Right lobe of liver (tissue), 6 donors: ENCODE measurements around the gene GPC5. TPM values are rescaled to one million over a fixed set of nuclear protein-coding genes. Genes with fewer than 3 reads are reported as not detected.

ENCODE experiments used
- ATAC-seq, 4 donors: fragments of 200-7000 bp; cut with Tn5 transposase; one replicate each; pipeline ENCODE4 v1.9.1; 2020; ENCODE audit warnings: mild to moderate bottlenecking in 4 of 4, moderate library complexity in 4 of 4
- DNase-seq, 3 donors: peaks; one replicate each; pipeline ENCODE4 v3.0.0-alpha.2; 2020
- H3K27ac ChIP-seq, 3 donors: fragments of 200-600 bp; one replicate each; pipeline ENCODE4 v1.8.0; 2022
- H3K27me3 ChIP-seq, 2 donors: fragments of 200-600 bp; one replicate each; pipeline ENCODE4 v1.8.0; 2022
- H3K36me3 ChIP-seq, 4 donors: fragments of 200-600 bp; sonication (generic) in 1 of 4; one replicate each; pipeline versions ENCODE4 v1.5.1 to v1.8.0; 2017 to 2022; ENCODE audit warnings: control low read depth in 1 of 4
- H3K4me1 ChIP-seq, 4 donors: fragments of 200-600 bp; sonication (generic) in 1 of 4; one replicate each; pipeline versions ENCODE4 v1.5.1 to v1.8.0; 2017 to 2022; ENCODE audit warnings: control low read depth in 1 of 4
- H3K4me3 ChIP-seq, 3 donors: fragments of 200-600 bp; one replicate each; pipeline ENCODE4 v1.8.0; 2022
- H3K9me3 ChIP-seq, 4 donors: fragments of 200-600 bp; sonication (generic) in 1 of 4; one replicate each; pipeline versions ENCODE4 v1.5.1 to v1.8.0; 2017 to 2022; ENCODE audit warnings: control low read depth in 1 of 4
- POLR2A ChIP-seq: fragments of 450-650 bp; IDR thresholded peaks from one replicate; pipeline ENCODE4 v1.6.1; 2017; ENCODE audit warnings: antibody characterized with exemption, mild to moderate bottlenecking
- WGBS: methylation state at CpG from one replicate; pipeline ENCODE4 v1.1.6; 2018; ENCODE audit warnings: low coverage, low lambda C conversion rate; ENCODE audit not compliant: insufficient coverage; ENCODE audit errors: missing lambda C conversion rate; 5-methylcytosine and 5-hydroxymethylcytosine counted together
- intact Hi-C, 2 donors: fragments of 100-400 bp; cut with DNase I; formaldehyde crosslinking; loops; one replicate each; pipeline versions ENCODE4 v1.11.2 to v1.14.1; 2022
- total RNA-seq, 6 experiments: library from RNA; depleted of rRNA in 2 of 6; stranded (reverse); fragments of >200 nt in 2 of 6; fragmentation: NEBNext Ultra II Directional in 3 of 6; extraction: Animal tissue kit (Norgen Biotek cat#: 25700) in 3 of 6; gene quantifications; one replicate each; pipeline versions ENCODE4 v1.1.0 to v1.2.4, GENCODE V29; 2016 to 2023
- TF ChIP-seq, protein P1 (sequence below), 4 donors: fragments of 200-600 bp in 3 of 4; fragments of 450-650 bp in 1 of 4; IDR thresholded peaks; one replicate each; pipeline versions ENCODE4 v1.5.1 to v1.8.0; 2016 to 2022; ENCODE audit warnings: antibody characterized with exemption in 4 of 4, mild to moderate bottlenecking in 2 of 4
- donor health status: DM: no; HTN: yes; CAD: no.
- donor health status: DM: no; HTN: no; CAD: no.
- donor health status: DM: no; HTN: no; CAD: no.
- donor health status: DM: no; HTN: yes; CAD: no.
- donor health status: DM: no; HTN: yes; CAD: no.

GPC5 gene
- total RNA-seq, 6 experiments from 2014 or later: 0.12 to 0.99 (median 0.66) TPM

DNA sequence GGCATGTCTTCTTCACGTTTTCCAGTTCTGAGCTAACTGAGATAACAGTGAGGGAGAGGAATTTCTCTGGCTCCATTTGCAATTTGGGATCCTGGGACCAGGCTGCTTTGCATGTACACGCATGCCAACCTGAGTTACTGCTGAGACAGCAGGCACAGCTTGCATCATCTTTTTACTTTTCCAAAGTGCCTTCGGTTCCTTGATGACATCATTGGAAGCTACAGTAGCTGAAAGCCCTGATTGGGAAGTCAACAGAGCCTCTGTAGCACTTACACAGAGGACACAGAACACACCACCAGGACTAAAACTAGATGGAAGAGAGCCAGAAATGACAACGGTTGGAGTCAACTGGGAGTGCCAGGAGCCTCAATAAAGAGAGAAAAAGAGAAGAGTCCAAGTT, 1429.1 kb downstream of the GPC5 start:
- ATAC-seq (no peak), DNase-seq (no peak)
- H3K9me3 ChIP-seq: no peaks in the 10 kb centered on the region
- H3K27me3 ChIP-seq: no peaks in the 10 kb centered on the region
- no peaks in the 10 kb centered on the region for H3K36me3 ChIP-seq
- intact Hi-C loops: no loop called here
- no peak for TF ChIP-seq POLR2A
- TF ChIP-seq, protein P1, sequence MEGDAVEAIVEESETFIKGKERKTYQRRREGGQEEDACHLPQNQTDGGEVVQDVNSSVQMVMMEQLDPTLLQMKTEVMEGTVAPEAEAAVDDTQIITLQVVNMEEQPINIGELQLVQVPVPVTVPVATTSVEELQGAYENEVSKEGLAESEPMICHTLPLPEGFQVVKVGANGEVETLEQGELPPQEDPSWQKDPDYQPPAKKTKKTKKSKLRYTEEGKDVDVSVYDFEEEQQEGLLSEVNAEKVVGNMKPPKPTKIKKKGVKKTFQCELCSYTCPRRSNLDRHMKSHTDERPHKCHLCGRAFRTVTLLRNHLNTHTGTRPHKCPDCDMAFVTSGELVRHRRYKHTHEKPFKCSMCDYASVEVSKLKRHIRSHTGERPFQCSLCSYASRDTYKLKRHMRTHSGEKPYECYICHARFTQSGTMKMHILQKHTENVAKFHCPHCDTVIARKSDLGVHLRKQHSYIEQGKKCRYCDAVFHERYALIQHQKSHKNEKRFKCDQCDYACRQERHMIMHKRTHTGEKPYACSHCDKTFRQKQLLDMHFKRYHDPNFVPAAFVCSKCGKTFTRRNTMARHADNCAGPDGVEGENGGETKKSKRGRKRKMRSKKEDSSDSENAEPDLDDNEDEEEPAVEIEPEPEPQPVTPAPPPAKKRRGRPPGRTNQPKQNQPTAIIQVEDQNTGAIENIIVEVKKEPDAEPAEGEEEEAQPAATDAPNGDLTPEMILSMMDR (IDR thresholded peaks at IDR 0.05): no peak
- H3K27ac ChIP-seq: no peak overlapping the region
- H3K4me3 ChIP-seq: no peak overlapping the region
- whole genome bisulfite sequencing: 53% methylated on average over 4 of the region's 4 CpGs
- no peaks in the 10 kb centered on the region for H3K4me1 ChIP-seq

DNA sequence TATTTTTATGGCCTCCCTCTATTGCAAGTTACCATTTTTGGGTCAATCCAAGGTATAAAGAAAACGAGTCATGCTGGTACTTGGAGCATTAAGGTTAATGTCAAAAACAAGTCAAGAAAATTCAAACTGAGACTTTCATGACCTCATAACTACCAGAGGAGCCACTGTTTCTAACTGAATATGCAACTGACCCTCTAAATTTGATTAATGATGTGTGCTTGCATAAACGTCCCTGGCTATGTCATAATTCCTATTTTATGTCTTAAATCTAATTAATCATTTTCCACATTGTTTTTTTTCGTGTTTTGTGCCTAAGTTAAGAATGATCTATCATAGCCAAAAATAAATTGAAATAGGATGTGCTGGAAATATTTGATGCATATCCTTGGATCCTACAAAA, 1431.5 kb downstream of the GPC5 start:
- Histone ChIP-seq H3K27ac (no peak overlapping the region), H3K4me3 (no peak overlapping the region), H3K4me1 (no peaks in the 10 kb centered on the region), H3K36me3 (no peaks in the 10 kb centered on the region), H3K9me3 (no peaks in the 10 kb centered on the region), H3K27me3 (no peaks in the 10 kb centered on the region)
- TF ChIP-seq, protein P1 (IDR thresholded peaks at IDR 0.05): no peak
- no peak for TF ChIP-seq POLR2A
- ATAC-seq (no peak), DNase-seq (no peak)
- intact Hi-C loops: no loop called here
- WGBS: 34% methylated on average over 3 of the region's 3 CpGs

DNA sequence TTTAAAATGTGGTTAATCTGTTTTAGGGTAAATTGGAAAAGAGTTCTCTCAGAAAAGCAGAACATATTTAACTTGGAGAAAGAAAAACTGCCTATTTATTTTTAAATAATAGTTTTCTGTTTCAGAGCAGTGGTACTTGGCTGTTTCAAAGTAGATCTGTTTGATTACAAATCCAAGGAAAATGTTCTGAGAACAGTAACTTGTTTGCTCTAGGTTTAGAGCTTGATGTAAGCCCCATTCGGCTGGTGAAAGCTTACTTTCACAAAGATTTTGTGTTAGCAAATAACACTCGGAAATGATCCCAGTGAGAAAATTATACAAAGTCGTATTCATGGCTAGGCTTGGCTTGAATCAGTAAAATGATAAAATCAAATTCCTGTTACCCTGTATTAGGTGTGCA, 1432.4 kb downstream of the GPC5 start:
- no peak overlapping the region for H3K4me3 ChIP-seq
- no peaks in the 10 kb centered on the region for H3K27me3 ChIP-seq
- no peak for DNase-seq
- TF ChIP-seq, protein P1 (IDR thresholded peaks at IDR 0.05): no peak
- no peak for TF ChIP-seq POLR2A
- H3K36me3 ChIP-seq: no peaks in the 10 kb centered on the region
- WGBS: 60% methylated on average over 3 of the region's 3 CpGs
- ATAC-seq: no peak
- no peak overlapping the region for H3K27ac ChIP-seq
- intact Hi-C loops: no loop called here
- H3K9me3 ChIP-seq: no peaks in the 10 kb centered on the region
- no peaks in the 10 kb centered on the region for H3K4me1 ChIP-seq

DNA sequence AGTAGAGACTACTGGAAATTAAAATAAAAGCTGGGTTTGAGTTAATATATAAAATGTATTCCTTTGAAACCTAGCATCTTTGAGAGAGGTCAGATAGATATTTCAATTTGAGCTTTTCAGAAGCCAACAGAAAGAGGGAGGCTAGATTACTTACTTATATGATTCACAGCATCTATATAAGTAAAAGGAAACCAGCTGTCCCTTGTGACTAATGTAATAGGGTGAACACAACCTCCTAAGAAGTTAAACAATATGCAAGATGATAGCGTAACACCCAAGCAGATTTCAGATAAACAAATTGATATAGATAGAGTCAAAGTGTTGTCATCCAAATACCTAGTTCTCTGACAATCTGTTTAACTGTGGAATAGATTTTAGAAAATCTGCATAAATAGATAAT, 1434.7 kb downstream of the GPC5 start:
- Histone ChIP-seq H3K36me3 (no peaks in the 10 kb centered on the region), H3K9me3 (no peaks in the 10 kb centered on the region), H3K4me3 (no peak overlapping the region), H3K27ac (no peak overlapping the region), H3K4me1 (no peaks in the 10 kb centered on the region), H3K27me3 (no peaks in the 10 kb centered on the region)
- intact Hi-C loops: no loop called here
- DNase-seq: no peak
- ATAC-seq: no peak
- TF ChIP-seq, protein P1 (IDR thresholded peaks at IDR 0.05): no peak
- no peak for TF ChIP-seq POLR2A
- WGBS: 83% methylated on average over 1 of the region's 1 CpG

DNA sequence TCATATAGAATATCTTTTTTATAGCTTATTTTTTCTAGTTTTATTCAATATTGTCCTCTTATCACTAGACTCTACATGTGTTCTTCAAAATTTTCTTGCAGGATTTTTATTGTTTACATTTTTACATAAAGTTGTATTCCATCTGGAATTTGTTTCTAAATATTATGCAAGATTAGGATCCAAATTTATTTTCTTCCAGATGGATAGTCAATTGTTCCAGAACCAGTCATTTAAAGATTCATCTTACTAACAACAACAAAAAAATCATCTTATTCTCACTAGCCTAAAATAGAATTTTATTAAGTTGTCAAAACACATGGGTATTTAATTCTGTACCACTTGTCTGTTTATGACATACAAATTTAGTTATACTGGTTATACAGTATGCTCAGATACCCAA, 1437.8 kb downstream of the GPC5 start:
- no peaks in the 10 kb centered on the region for H3K9me3 ChIP-seq
- no peak for TF ChIP-seq POLR2A
- TF ChIP-seq, protein P1 (IDR thresholded peaks at IDR 0.05): no peak
- no peaks in the 10 kb centered on the region for H3K27me3 ChIP-seq
- no peak overlapping the region for H3K27ac ChIP-seq
- intact Hi-C loops: no loop called here
- no peaks in the 10 kb centered on the region for H3K4me1 ChIP-seq
- no peak overlapping the region for H3K4me3 ChIP-seq
- ATAC-seq (no peak), DNase-seq (no peak)
- H3K36me3 ChIP-seq: no peaks in the 10 kb centered on the region
